MV-4-11 (cell line): ENCODE data around the gene FAM3C.
"Not testable (repeated sequence)": the region's sequence is repeated elsewhere in the genome, so short reads cannot be mapped to it uniquely, and the experiment has no call there.

Source experiments
- DNase-seq: peaks from one replicate; lab custom pipeline; 2025; lab: John Stamatoyannopoulos, UW

FAM3C gene

GRCh38 chr7:121395961-121396757 lies at the start of gene FAM3C:
Gene FAM3C, minus strand, starts transcription at chr7:121396308. Its CDS starts 13,339 bp downstream, at chr7:121382969.
- peak; percentile 82 for DNase-seq

- no peak for DNase-seq
Measured at GRCh38 chr7:121442845-121443244, 46.7 kb upstream of the FAM3C start.

GRCh38 chr7:121440857-121441503 lies 44.9 kb upstream of the FAM3C start:
- no peak for DNase-seq

- DNase-seq, result peak; percentile 19
Measured at GRCh38 chr7:121438043-121438955, 42.2 kb upstream of the FAM3C start.

GRCh38 chr7:121437470-121437869 lies 41.4 kb upstream of the FAM3C start:
- no peak for DNase-seq

GRCh38 chr7:121436688-121437087 lies 40.6 kb upstream of the FAM3C start:
- DNase-seq, result no peak

- no peak for DNase-seq
Measured at GRCh38 chr7:121436136-121436535, 40.0 kb upstream of the FAM3C start.

GRCh38 chr7:121433775-121434174 lies 37.7 kb upstream of the FAM3C start:
- DNase-seq, result no peak

- not testable (repeated sequence) for DNase-seq
Measured at GRCh38 chr7:121432486-121432885, 36.4 kb upstream of the FAM3C start.

- no peak for DNase-seq
Measured at GRCh38 chr7:121431996-121432395, 35.9 kb upstream of the FAM3C start.

- no peak for DNase-seq
Measured at GRCh38 chr7:121431389-121431995, 35.4 kb upstream of the FAM3C start.

- DNase-seq, result no peak
Measured at GRCh38 chr7:121430558-121430957, 34.5 kb upstream of the FAM3C start.

GRCh38 chr7:121429798-121430197 lies 33.7 kb upstream of the FAM3C start:
- no peak for DNase-seq

GRCh38 chr7:121428855-121429489 lies 32.9 kb upstream of the FAM3C start:
- no peak for DNase-seq

- not testable (repeated sequence) for DNase-seq
Measured at GRCh38 chr7:121421743-121422142, 25.6 kb upstream of the FAM3C start.

GRCh38 chr7:121420976-121421375 lies 24.9 kb upstream of the FAM3C start:
- DNase-seq, result no peak

GRCh38 chr7:121419201-121420148 lies 23.4 kb upstream of the FAM3C start:
- DNase-seq, result no peak

GRCh38 chr7:121416533-121416932 lies 20.4 kb upstream of the FAM3C start:
- DNase-seq, result no peak

GRCh38 chr7:121414436-121414835 lies 18.3 kb upstream of the FAM3C start:
- DNase-seq, result no peak

GRCh38 chr7:121411597-121411979 lies 15.5 kb upstream of the FAM3C start:
- DNase-seq, result no peak
